ENCODE data around the gene CACNA1C.

GRCh38 chr12:2284321-2284813, 231.6 kb downstream of the CACNA1C start:
- TF ChIP-seq CTCF (IDR thresholded peaks at IDR 0.05) (no peak), POLR2A (IDR thresholded peaks at IDR 0.05) (no peak)

All from tibial nerve (tissue), 3 donors.